NB4 (cell line): ENCODE data around the gene SNRNP48.

ENCODE experiments used
- DNase-seq: peaks from one replicate; pipeline ENCODE4 v3.0.0; 2010; ENCODE audit warnings: low read depth
- H3K4me3 ChIP-seq: one replicate; pipeline ENCODE4 v1.5.1; 2011; ENCODE audit warnings: mild to moderate bottlenecking, low read depth, low read length, moderate library complexity
- CTCF ChIP-seq: IDR thresholded peaks from one replicate; pipeline ENCODE4 v1.5.1; 2012; ENCODE audit warnings: low read depth, low read length
- MAX ChIP-seq: IDR thresholded peaks from 2 replicates; pipeline ENCODE4 v1.6.1; 2011; ENCODE audit warnings: low read depth, low read length
- MYC ChIP-seq: IDR thresholded peaks from 2 replicates; pipeline ENCODE4 v1.6.1; 2011; ENCODE audit warnings: low read depth, low read length
- POLR2A ChIP-seq: IDR thresholded peaks from 2 replicates; pipeline ENCODE4 v1.6.1; 2011; ENCODE audit warnings: mild to moderate bottlenecking; ENCODE audit not compliant: insufficient read length; ENCODE audit errors: extremely low read depth

Gene SNRNP48

GRCh38 chr6:7555671-7556070 lies 34.3 kb upstream of the SNRNP48 start:
- TF ChIP-seq CTCF: no peak
- TF ChIP-seq MYC: no peak
- no peak for TF ChIP-seq POLR2A
- TF ChIP-seq MAX: no peak
- H3K4me3 ChIP-seq: no peak overlapping the region
- no peak for DNase-seq

GRCh38 chr6:7556394-7557106 lies 33.4 kb upstream of the SNRNP48 start:
- no peak overlapping the region for H3K4me3 ChIP-seq
- DNase-seq: no peak
- no peak for TF ChIP-seq POLR2A
- TF ChIP-seq CTCF: no peak
- TF ChIP-seq MYC: no peak
- TF ChIP-seq MAX: no peak

GRCh38 chr6:7557652-7558051 lies 32.3 kb upstream of the SNRNP48 start:
- H3K4me3 ChIP-seq: no peak overlapping the region
- TF ChIP-seq POLR2A: no peak
- TF ChIP-seq CTCF: no peak
- no peak for TF ChIP-seq MYC
- TF ChIP-seq MAX: no peak
- no peak for DNase-seq

- TF ChIP-seq MAX: no peak
- no peak for TF ChIP-seq CTCF
- TF ChIP-seq MYC: no peak
- no peak overlapping the region for H3K4me3 ChIP-seq
Measured at GRCh38 chr6:7558781-7559180, 31.2 kb upstream of the SNRNP48 start.

GRCh38 chr6:7559196-7559595 lies 30.8 kb upstream of the SNRNP48 start:
- TF ChIP-seq MAX (no peak), POLR2A (no peak), CTCF (no peak), MYC (no peak)
- DNase-seq: no peak
- no peak overlapping the region for H3K4me3 ChIP-seq

More at GRCh38 chr6:7558781-7559180, 31.2 kb upstream of the SNRNP48 start:
- DNase-seq: no peak
